Fibroblast of lung (primary cell): ENCODE results near the gene AKAP13. TPM values are rescaled to one million over a fixed set of nuclear protein-coding genes. Genes with fewer than 3 reads are reported as not detected.

Experiments used
- DNase-seq, 2 donors: peaks; one replicate each; pipeline versions ENCODE4 v3.0.0 to v3.0.0-alpha.2; 2010; ENCODE audit warnings: low read depth in 2 of 2
- H2AFZ ChIP-seq: 2 replicates; pipeline ENCODE4 v1.5.1; 2012; ENCODE audit warnings: low read length, control low read depth, inconsistent platforms
- H3K27ac ChIP-seq: 2 replicates; pipeline ENCODE4 v1.5.1; 2011; ENCODE audit warnings: low read length, control low read depth; ENCODE audit not compliant: insufficient read depth
- H3K27me3 ChIP-seq: 2 replicates; pipeline ENCODE4 v1.5.1; 2011; ENCODE audit warnings: mild to moderate bottlenecking, low read length; ENCODE audit not compliant: control insufficient read depth, insufficient read depth
- H3K36me3 ChIP-seq: 2 replicates; pipeline ENCODE4 v1.5.1; 2011; ENCODE audit warnings: low read length; ENCODE audit not compliant: control insufficient read depth, insufficient read depth
- H3K4me1 ChIP-seq: 2 replicates; pipeline ENCODE4 v1.5.1; 2011; ENCODE audit warnings: low read length; ENCODE audit not compliant: control insufficient read depth, insufficient read depth; ENCODE audit errors: extremely low read depth
- H3K4me2 ChIP-seq: 2 replicates; pipeline ENCODE4 v1.5.1; 2011; ENCODE audit warnings: low read length, control low read depth; ENCODE audit not compliant: insufficient read depth; ENCODE audit errors: extremely low read depth
- H3K4me3 ChIP-seq, 4 experiments: fragments of 200-600 bp in 1 of 4; sonication (generic) in 1 of 4; replicated peaks in 1 of 4; 2 replicates each; pipeline ENCODE4 v1.5.1; 2011 to 2016; ENCODE audit warnings: low read length in 4 of 4, low read depth in 3 of 4, mild to moderate bottlenecking in 3 of 4, control low read depth in 2 of 4, inconsistent platforms in 1 of 4, mixed read lengths in 1 of 4; ENCODE audit not compliant: insufficient read depth in 1 of 4; ENCODE audit errors: control extremely low read depth in 1 of 4
- H3K79me2 ChIP-seq: 2 replicates; pipeline ENCODE4 v1.5.1; 2012; ENCODE audit warnings: mild to moderate bottlenecking, low read length, inconsistent platforms; ENCODE audit not compliant: control insufficient read depth, insufficient read depth
- H3K9ac ChIP-seq: 2 replicates; pipeline ENCODE4 v1.5.1; 2011; ENCODE audit warnings: mild to moderate bottlenecking, low read length, control low read depth; ENCODE audit not compliant: insufficient read depth
- H3K9me3 ChIP-seq: 2 replicates; pipeline ENCODE4 v1.5.1; 2012; ENCODE audit warnings: low read depth, low read length; ENCODE audit not compliant: control insufficient read depth, insufficient read depth
- H4K20me1 ChIP-seq: 2 replicates; pipeline ENCODE4 v1.5.1; 2011; ENCODE audit warnings: low read length; ENCODE audit not compliant: control insufficient read depth, insufficient read depth; ENCODE audit errors: extremely low read depth
- CTCF ChIP-seq, 2 donors: IDR thresholded peaks in 1 of 2; conservative IDR thresholded peaks in 1 of 2; 1 replicate in 1 of 2; 2 replicates in 1 of 2; pipeline ENCODE4 v1.5.1; 2011 to 2012; ENCODE audit warnings: low read length in 2 of 2, control low read depth in 1 of 2, inconsistent platforms in 1 of 2, low read depth in 1 of 2, mild to moderate bottlenecking in 1 of 2
- EZH2 ChIP-seq: IDR thresholded peaks from 2 replicates; pipeline ENCODE4 v1.5.1; 2012; ENCODE audit warnings: low read length, control low read depth, mild to moderate bottlenecking; ENCODE audit errors: missing control alignments
- polyA plus RNA-seq, 2 donors: library from polyadenylated mRNA; depleted of rRNA in 1 of 2; stranded (reverse) in 1 of 2; unstranded in 1 of 2; fragments of >200 nt; gene quantifications; 2 replicates each; pipeline ENCODE4 v1.2.1, GENCODE V29; 2011 to 2012; ENCODE audit warnings: missing spikeins in 1 of 2
- total RNA-seq: library from RNA; depleted of rRNA; stranded (reverse); fragments of >200 nt; gene quantifications from 2 replicates; pipeline ENCODE4 v1.2.1, GENCODE V29; 2014

AKAP13 gene
- total and polyA plus RNA-seq, 2 donors (not counting 1 experiment from before 2014, with no cell fraction given) = 8.3 to 68.4 TPM

GRCh38 chr15:85414495-85414894, 34.1 kb downstream of the AKAP13 start:
- Histone ChIP-seq H4K20me1 (no peaks in the 10 kb centered on the region), H3K27me3 (no peaks in the 10 kb centered on the region), H2AFZ (no peak overlapping the region), H3K4me2 (no peak overlapping the region), H3K27ac (no peak overlapping the region), H3K9ac (no peak overlapping the region), H3K79me2 (peaks cover 67% of the 10 kb centered on the region), H3K4me1 (peaks cover 9% of the 10 kb centered on the region), H3K9me3 (no peaks in the 10 kb centered on the region), H3K36me3 (no peaks in the 10 kb centered on the region), H3K4me3 (no peak overlapping the region)
- peak in 1 of 2 donors; percentile 71 for DNase-seq
- no peak for TF ChIP-seq EZH2
- TF ChIP-seq CTCF (conservative IDR thresholded peaks at IDR 0.05 in 1 of 2, IDR thresholded peaks at IDR 0.05 in 1 of 2; ENCODE audit: low read depth in 1 of 2, low read length in 2 of 2) = peak in 1 of 2 donors; percentile 24

GRCh38 chr15:85414991-85415390, 34.6 kb downstream of the AKAP13 start:
- TF ChIP-seq CTCF (conservative IDR thresholded peaks at IDR 0.05 in 1 of 2, IDR thresholded peaks at IDR 0.05 in 1 of 2; ENCODE audit: low read depth in 1 of 2, low read length in 2 of 2) (no peak), EZH2 (no peak)

GRCh38 chr15:85415783-85416182, 35.4 kb downstream of the AKAP13 start:
- Histone ChIP-seq H3K36me3 (no peaks in the 10 kb centered on the region), H3K4me1 (peaks cover 9% of the 10 kb centered on the region), H3K9me3 (no peaks in the 10 kb centered on the region), H3K27me3 (no peaks in the 10 kb centered on the region), H3K4me3 (no peak overlapping the region), H2AFZ (no peak overlapping the region), H3K9ac (no peak overlapping the region), H3K4me2 (no peak overlapping the region), H4K20me1 (no peaks in the 10 kb centered on the region), H3K79me2 (peaks cover 62% of the 10 kb centered on the region), H3K27ac (no peak overlapping the region)
- TF ChIP-seq EZH2 = no peak
- TF ChIP-seq CTCF (conservative IDR thresholded peaks at IDR 0.05 in 1 of 2, IDR thresholded peaks at IDR 0.05 in 1 of 2; ENCODE audit: low read depth in 1 of 2, low read length in 2 of 2) = no peak
- DNase-seq = no peak

More at GRCh38 chr15:85414991-85415390, 34.6 kb downstream of the AKAP13 start:
- Histone ChIP-seq H2AFZ (no peak overlapping the region), H3K9me3 (no peaks in the 10 kb centered on the region), H3K4me2 (no peak overlapping the region), H3K4me1 (peaks cover 9% of the 10 kb centered on the region), H3K9ac (no peak overlapping the region), H3K27me3 (no peaks in the 10 kb centered on the region), H3K4me3 (no peak overlapping the region), H3K27ac (no peak overlapping the region), H3K36me3 (no peaks in the 10 kb centered on the region), H3K79me2 (peaks cover 66% of the 10 kb centered on the region), H4K20me1 (no peaks in the 10 kb centered on the region)
- DNase-seq = no peak
